ENCODE data around the gene CX3CL1. TPM values are rescaled to one million over a fixed set of nuclear protein-coding genes. Genes with fewer than 3 reads are reported as not detected.
A peak's percentile ranks its signal among the peaks of the same experiment; 100 is the strongest.

Gene CX3CL1
- total RNA-seq, 1 experiment from 2014 or later, result not detected

DNA sequence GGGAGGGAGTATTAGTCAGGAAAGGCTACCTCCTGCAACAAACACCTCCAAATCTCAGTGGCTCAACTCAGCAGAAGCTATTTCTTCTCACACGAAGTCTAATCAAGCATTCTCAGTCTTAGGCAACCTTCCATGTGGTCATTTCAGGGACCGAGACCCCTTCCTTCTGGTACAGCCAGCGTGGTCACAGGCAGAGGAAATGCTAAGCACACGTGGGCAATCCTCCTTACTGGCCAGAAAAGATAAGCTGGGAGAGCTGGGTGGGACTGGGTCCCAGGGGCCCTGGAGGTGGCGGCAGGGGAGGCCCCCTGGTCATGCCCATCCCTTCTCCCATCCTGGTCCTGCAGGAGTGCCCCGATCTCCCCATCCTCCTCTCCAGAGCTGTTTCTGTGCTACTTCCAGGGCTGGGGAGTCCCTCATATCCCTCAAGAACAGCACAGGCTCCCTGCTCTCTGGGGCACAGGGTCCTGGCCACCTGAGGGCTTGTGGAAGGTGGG lies 5.7 kb upstream of the CX3CL1 start:
- no peaks in the 10 kb centered on the region for H3K27me3 ChIP-seq (ENCODE audit: low read length)
- no peak overlapping the region for H3K27ac ChIP-seq (ENCODE audit: low read length)
- H3K9me2 ChIP-seq (replicated peaks; ENCODE audit: low read length), result no peaks in the 10 kb centered on the region
- no peak overlapping the region for H2AFZ ChIP-seq (ENCODE audit: low read length)
- no peaks in the 10 kb centered on the region for H3K36me3 ChIP-seq (ENCODE audit: low read depth, low read length)
- H4K20me1 ChIP-seq (ENCODE audit: low read length), result no peaks in the 10 kb centered on the region
- ChIA-PET CTCF (no interaction called here), POLR2A (ENCODE audit: unreplicated experiment) (no interaction called here)
- BruUV-seq (replicated peaks), result no TSS peak
- DNase-seq (no peak), ATAC-seq (no peak)
- TF ChIP-seq EZH2 (IDR thresholded peaks at IDR 0.05; ENCODE audit: low read length, unreplicated experiment) (no peak), EZH2phosphoT487 (IDR thresholded peaks at IDR 0.05; ENCODE audit: borderline replicate concordance, low read length) (no peak)
- TF ChIP-seq, protein P1, sequence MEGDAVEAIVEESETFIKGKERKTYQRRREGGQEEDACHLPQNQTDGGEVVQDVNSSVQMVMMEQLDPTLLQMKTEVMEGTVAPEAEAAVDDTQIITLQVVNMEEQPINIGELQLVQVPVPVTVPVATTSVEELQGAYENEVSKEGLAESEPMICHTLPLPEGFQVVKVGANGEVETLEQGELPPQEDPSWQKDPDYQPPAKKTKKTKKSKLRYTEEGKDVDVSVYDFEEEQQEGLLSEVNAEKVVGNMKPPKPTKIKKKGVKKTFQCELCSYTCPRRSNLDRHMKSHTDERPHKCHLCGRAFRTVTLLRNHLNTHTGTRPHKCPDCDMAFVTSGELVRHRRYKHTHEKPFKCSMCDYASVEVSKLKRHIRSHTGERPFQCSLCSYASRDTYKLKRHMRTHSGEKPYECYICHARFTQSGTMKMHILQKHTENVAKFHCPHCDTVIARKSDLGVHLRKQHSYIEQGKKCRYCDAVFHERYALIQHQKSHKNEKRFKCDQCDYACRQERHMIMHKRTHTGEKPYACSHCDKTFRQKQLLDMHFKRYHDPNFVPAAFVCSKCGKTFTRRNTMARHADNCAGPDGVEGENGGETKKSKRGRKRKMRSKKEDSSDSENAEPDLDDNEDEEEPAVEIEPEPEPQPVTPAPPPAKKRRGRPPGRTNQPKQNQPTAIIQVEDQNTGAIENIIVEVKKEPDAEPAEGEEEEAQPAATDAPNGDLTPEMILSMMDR (conservative IDR thresholded peaks at IDR 0.05; ENCODE audit: low read depth, low read length), result no peak
- no peak overlapping the region for H3K4me3 ChIP-seq (ENCODE audit: low read length)
- H3K4me1 ChIP-seq (ENCODE audit: insufficient read depth, low read length), result peaks cover 7% of the 10 kb centered on the region
- intact Hi-C loops (cut with micrococcal nuclease), result no loop called here
- H3F3A ChIP-seq (ENCODE audit: low read length, unreplicated experiment), result no peaks in the 10 kb centered on the region
- no peaks in the 10 kb centered on the region for H3K9me3 ChIP-seq (ENCODE audit: low read length)
- no peak overlapping the region for H3K4me2 ChIP-seq (ENCODE audit: low read length)
- H3K79me2 ChIP-seq (ENCODE audit: low read length), result no peaks in the 10 kb centered on the region
- no peak overlapping the region for H3K9ac ChIP-seq (ENCODE audit: low read length)

DNA sequence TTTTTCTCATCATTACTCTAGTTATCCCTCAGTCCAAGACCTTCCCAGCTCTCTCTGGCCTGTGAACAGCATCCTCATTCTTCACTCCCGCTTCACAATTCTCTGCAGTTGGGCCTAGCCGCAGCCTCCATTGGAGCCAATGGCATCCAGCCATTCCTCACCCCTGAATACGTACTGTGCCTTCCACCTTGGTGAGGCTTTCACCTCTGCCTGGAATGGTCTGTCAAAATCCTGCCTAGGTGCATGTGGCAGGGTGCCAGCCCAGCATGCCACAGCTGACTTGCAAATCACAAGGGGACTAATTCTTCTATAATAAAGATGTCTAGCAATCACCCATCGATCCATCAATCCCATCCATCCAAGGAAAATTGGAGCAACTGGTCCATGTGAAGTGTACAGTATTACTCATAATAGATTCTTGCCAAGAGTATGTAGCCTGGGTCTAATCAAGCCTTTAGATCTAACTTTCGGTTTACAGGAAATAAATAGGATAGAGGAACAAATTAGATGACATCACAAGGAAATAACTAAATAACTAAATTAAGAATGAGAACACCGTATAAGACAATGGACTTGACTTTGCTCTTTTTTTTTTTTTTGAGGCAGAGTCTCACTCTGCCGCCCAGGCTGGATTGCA lies 5.1 kb upstream of the CX3CL1 start:
- H3K4me2 ChIP-seq (ENCODE audit: low read length), result peak overlapping the region; percentile 15; the same call in 1 of the 2 replicates
- H3K27me3 ChIP-seq (ENCODE audit: low read length), result no peaks in the 10 kb centered on the region
- H3K4me1 ChIP-seq (ENCODE audit: insufficient read depth, low read length), result peaks cover 7% of the 10 kb centered on the region
- no peaks in the 10 kb centered on the region for H4K20me1 ChIP-seq (ENCODE audit: low read length)
- H2AFZ ChIP-seq (ENCODE audit: low read length), result no peak overlapping the region
- H3F3A ChIP-seq (ENCODE audit: low read length, unreplicated experiment), result no peaks in the 10 kb centered on the region
- no peaks in the 10 kb centered on the region for H3K9me2 ChIP-seq (replicated peaks; ENCODE audit: low read length)
- ATAC-seq (peak; percentile 86), DNase-seq (peak; percentile 70)
- H3K36me3 ChIP-seq (ENCODE audit: low read depth, low read length), result no peaks in the 10 kb centered on the region
- CTCF ChIA-PET, result no interaction called here
- H3K4me3 ChIP-seq (ENCODE audit: low read length), result no peak overlapping the region
- H3K79me2 ChIP-seq (ENCODE audit: low read length), result no peaks in the 10 kb centered on the region
- no peaks in the 10 kb centered on the region for H3K9me3 ChIP-seq (ENCODE audit: low read length)
- peak overlapping the region; percentile 58 for H3K27ac ChIP-seq (ENCODE audit: low read length)
- TF ChIP-seq, protein P1 (conservative IDR thresholded peaks at IDR 0.05; ENCODE audit: low read depth, low read length), result no peak
- no peak for TF ChIP-seq EZH2phosphoT487 (IDR thresholded peaks at IDR 0.05; ENCODE audit: borderline replicate concordance, low read length)
- intact Hi-C loops (cut with micrococcal nuclease), result no loop called here
- BruUV-seq (replicated peaks), result no TSS peak
- no peak overlapping the region; the same call in 1 of the 2 replicates for H3K9ac ChIP-seq (ENCODE audit: low read length)
- POLR2A ChIA-PET (ENCODE audit: unreplicated experiment), result no interaction called here
